ENCODE data around the gene SSR4.
A peak's percentile ranks its signal among the peaks of the same experiment; 100 is the strongest.
"Not testable (repeated sequence)": the region's sequence is repeated elsewhere in the genome, so short reads cannot be mapped to it uniquely, and the experiment has no call there.

Gene SSR4

GRCh38 chrX:153807976-153808375, 13.5 kb downstream of the SSR4 start:
- no peak for DNase-seq

- DNase-seq = no peak
Measured at GRCh38 chrX:153812220-153812619, 17.8 kb downstream of the SSR4 start.

GRCh38 chrX:153813161-153813560, 18.7 kb downstream of the SSR4 start:
- DNase-seq = no peak

DNA sequence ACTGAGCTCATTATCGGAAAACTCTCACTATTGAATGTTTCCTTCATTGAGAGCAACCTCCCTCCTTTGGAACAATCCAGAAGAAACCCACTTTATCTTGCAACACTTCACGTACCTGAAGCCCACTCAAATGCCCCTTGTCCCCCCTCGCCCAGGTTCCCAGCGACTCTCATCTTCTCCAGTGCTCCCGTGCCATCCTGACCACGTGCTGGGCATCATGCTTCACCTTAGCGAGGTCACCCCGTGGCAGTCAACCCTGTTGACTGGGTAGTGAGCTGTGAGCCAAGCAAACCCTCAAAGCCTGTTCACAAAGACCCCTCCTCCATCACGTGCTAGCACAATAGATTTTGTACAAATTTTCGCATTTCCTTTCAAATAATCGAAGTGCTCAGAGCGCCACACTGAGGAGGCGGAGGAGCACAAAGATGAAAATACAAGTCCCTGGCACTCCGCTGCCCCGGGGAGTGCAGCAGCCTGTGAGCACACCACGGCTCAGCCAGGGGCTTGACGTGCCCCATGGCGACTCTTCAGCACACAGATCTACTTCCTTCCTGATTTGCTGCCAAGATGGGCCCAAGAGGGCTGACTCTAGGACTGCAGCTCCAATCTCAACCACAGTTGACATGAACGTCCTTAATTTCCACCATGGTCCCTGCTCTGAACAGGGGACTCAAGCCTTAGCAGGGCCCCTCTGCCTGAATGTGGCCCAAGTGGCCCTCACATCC, 20.3 kb downstream of the SSR4 start:
- no peak for DNase-seq

- peak; percentile 31 for DNase-seq
Measured at GRCh38 chrX:153816831-153817690, 22.6 kb downstream of the SSR4 start.

DNA sequence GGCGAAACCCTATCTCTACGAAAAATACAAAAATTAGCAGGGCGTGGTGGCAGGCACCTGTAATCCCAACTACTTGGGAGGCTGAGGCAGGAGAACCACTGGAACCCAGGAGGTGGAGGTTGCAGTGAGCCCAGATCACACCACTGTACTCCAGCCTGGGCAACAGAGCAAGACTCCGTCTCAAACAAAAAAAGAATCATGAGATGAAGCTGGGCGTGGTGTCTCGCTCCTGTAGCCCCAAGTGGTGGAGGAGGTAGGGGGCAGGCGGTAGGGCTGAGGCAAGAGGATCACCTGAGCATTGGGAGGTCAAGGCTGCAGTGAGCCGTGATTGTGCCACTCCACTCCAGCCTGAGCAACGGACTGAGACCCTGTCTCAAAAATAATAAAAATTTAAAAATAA, 23.6 kb downstream of the SSR4 start:
- not testable (repeated sequence) for DNase-seq

GRCh38 chrX:153818571-153819383, 24.3 kb downstream of the SSR4 start:
- DNase-seq = peak; percentile 39

DNA sequence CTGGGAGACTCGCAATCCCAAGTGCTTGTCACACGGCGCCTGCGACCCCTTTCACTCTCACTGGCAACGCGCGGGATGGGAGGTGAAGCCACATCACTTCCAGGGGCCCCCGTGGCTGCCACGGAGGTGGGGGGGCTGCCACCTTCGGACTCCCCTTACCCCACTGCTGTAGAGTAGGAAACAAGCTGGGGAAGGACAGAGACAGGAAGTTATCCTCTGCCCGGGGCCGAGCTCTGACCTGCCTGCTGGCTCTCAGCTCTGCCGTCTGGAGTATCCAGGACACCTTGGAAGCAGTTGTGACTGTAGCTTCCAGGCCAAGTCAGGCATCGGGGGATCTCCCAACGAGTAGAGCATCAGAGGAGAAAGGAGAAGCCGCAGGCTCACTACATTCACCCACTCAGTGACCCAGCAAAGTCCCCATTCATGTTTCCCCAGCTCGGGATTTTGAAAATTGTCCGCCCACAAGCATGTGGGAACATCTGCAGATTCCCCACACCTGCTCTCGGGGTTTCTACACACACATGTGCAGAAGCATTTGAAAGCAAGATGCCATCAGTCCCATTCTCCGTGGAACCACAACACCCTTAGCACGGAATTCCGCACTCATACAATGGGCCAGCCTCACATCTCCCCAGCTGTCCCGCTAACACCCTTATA, 25.0 kb downstream of the SSR4 start:
- no peak for DNase-seq

GRCh38 chrX:153820601-153821000, 26.1 kb downstream of the SSR4 start:
- DNase-seq = no peak

DNA sequence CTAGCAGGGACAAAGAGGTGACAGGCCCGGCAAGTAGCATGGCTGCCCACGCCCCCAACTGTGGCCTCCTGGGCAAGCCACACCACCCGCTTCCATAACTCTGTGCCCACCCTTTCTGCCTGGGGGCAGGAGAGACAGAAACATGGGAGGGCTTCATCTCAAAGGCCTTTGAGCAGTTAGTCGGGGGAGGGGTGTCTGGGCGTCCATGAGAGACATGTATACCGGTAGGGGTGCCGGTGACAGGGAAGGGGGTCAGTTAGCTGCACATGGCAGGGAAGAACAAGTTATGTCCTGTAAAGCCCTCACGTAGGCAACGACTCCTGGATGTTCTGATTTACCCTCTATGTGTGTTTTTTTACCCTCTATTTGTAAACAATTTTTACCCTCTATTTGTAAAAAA, 26.6 kb downstream of the SSR4 start:
- DNase-seq = no peak

DNA sequence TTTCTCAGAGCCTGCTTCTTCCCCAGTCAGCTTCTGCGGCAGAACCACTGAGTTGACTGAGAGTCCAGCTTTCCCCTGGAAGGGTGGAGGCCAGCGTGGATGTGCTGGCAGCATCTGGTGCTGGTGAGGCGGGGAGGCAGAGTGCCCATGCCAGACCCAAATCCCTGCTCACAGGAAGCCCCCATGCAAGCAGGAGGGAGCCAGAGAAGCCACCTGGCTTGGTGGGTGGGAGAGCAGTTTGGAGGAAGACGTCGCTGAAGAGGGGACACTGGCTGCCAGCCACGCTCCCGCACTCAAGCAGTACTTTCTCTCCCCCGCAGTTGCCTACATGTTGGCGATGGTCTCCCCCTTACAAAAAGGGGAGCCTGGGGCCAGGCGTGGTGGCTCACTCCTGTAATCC, 29.9 kb downstream of the SSR4 start:
- no peak for DNase-seq

DNA sequence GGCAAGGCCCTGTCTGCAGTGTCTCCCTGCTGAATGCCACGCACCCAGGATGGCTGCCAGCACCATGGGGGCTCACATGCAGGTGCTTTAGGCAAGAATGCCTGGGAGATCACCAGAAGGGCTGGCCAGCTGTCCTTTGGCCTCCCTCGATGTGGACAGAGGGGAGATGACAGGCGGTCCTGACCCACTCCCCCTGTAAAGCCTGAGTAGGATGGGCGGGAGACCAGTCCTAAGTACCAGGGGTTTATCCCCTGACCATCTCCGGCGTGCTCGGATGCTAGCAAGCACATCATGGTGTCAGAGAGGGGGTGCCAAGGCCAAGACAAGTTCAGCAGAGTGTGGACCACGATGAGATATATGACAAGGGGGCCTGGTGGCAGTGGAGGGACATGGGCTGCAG, 30.6 kb downstream of the SSR4 start:
- no peak for DNase-seq

DNA sequence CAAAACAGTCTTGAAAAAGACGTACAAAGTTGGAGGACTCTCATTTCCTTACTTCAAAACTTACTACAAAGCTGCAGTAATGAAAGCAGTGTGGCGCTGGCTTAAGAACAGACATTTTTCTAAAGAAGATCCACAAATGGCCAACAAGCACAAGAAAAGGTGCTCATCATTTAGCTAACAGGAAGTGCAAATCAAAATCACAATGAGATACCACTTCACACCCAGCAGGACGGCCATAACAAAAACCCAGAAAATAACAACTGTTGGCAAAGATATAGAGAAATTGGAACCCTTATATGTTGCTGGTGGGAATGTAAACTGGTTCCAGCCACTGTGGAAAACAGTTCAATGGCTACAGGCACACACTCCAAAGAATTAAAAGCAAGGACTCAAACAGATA, 32.5 kb downstream of the SSR4 start:
- DNase-seq = no peak

GRCh38 chrX:153827903-153828302, 33.4 kb downstream of the SSR4 start:
- DNase-seq = no peak

- no peak for DNase-seq
Measured at GRCh38 chrX:153828308-153828707, 33.8 kb downstream of the SSR4 start.

- no peak for DNase-seq
Measured at GRCh38 chrX:153828723-153829548, 34.5 kb downstream of the SSR4 start.

DNA sequence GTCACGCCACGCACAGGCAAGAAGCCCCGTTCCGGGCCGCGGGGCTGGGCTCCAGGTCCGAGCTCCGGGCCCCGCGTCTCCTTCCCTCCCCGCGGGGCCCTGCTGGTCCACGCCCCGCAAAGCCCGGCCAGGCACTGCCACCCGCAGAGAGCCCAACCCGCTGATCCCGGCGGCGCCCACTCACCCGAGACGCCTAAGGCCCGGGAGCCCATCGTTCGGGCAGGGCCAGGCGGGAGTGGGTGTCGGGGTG, 35.0 kb downstream of the SSR4 start:
- DNase-seq = no peak

GRCh38 chrX:153829799-153830639, 35.6 kb downstream of the SSR4 start, which contains the start of gene PDZD4:
PDZD4 (minus strand) TSS chrX:153830544; CDS start chrX:153830298, 246 bp downstream.
- DNase-seq = no peak

GRCh38 chrX:153830640-153831428, 36.4 kb downstream of the SSR4 start:
- DNase-seq = no peak

GRCh38 chrX:153831429-153832150, 37.1 kb downstream of the SSR4 start:
- DNase-seq = no peak
